HG02588 (cell line): ENCODE measurements around the gene CDPF1.
"Not testable (repeated sequence)": the region's sequence is repeated elsewhere in the genome, so short reads cannot be mapped to it uniquely, and the experiment has no call there.

Experiments
- ATAC-seq: cut with Tn5 transposase; IDR thresholded peaks from one replicate; pipeline ENCODE4 v1.9.1; 2021; ENCODE audit warnings: mild to moderate bottlenecking, moderate library complexity; ENCODE audit not compliant: unreplicated experiment

The CDPF1 gene

DNA sequence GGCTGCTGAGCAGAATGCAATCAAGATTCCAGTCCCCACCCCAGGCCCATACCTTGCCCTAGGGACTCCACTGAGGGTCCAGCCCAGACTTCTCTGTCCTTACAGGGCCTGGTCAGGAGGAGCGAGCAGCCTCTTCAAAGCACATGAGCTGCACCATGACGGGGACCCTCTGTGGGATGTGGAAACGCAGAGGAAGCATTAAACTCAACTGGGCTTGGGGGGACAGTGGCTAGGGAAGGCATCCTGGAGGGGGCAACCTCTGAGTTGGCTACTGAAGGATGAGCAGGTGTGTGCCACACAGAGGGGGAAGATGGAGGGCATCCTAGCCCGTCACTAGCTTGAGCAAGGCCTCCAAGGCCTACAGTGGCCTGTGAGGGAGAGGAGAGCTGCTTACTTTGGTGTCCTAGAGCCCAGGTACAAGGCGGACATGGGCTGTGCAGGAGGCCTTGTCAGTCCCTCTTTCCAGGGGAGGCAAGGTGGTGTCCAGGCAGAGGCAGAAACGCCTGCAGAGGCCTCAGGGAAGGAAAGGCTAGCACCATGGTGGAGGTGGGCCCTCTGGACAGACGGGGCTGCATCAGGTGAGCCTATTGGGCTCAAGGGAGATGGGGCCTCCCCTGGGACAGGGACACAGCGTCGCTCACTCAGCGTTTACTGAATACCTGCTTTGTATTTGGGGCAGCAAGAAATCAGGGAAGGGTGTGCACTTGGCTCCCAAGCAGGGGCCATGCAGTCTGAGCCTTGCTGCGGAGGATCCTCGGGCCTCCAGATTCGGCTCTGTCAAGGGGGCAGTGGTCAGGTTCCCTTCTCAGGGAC lies 32.0 kb upstream of the CDPF1 start:
- ATAC-seq = no peak

DNA sequence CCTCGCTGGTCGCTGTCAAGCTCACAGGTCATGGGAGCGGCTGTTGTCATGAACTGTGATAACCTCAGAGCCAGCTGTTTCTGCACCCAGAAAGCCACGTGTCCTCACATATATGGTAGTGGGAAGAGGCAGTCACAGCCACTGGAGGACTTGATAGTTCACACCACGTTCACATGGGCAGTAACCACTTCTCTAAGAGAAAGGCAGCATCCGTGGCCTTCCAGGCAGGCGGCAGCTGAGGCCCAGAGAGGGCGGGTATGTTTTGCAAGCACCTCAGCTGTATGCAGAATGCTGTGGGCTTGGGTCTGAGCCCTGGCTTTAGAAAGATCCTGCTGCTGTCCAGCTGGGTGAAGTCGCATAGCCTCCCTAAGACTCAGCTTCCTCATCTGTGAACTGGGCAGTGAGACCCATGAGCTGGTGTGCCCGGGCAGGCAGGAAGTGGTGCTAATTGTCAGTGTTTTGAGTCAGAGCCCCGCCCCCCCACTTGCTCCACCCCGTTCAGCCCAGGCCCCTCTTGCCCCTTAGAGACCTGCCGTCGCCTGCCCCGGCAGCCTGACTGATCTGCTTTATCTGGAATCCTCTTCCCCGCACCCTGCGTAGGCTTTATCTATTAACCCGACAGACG lies 31.0 kb upstream of the CDPF1 start:
- ATAC-seq = no peak

- ATAC-seq = no peak
Observed at GRCh38 chr22:46280063-46280817, 30.1 kb upstream of the CDPF1 start.

GRCh38 chr22:46278656-46279645 lies 28.9 kb upstream of the CDPF1 start:
- ATAC-seq = no peak

DNA sequence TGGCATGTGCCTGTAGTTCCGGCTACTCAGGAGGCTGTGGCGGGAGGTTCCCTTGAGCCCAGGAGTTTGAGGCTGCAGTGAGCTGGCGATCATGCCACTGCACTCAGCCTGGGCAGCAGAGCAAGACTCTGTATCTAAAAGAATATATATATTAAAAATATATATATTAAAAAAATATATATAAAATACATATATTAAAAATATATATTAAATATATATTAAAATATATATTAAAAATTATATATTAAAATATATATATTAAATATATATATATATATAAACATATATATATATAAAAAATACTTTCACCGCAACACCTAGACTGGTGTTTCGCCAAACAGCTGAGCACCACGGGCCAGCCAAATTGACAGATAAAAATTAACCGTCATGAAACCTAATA lies 26.5 kb upstream of the CDPF1 start:
- no peak for ATAC-seq

- ATAC-seq = no peak
Observed at GRCh38 chr22:46275455-46276122, 25.5 kb upstream of the CDPF1 start.

DNA sequence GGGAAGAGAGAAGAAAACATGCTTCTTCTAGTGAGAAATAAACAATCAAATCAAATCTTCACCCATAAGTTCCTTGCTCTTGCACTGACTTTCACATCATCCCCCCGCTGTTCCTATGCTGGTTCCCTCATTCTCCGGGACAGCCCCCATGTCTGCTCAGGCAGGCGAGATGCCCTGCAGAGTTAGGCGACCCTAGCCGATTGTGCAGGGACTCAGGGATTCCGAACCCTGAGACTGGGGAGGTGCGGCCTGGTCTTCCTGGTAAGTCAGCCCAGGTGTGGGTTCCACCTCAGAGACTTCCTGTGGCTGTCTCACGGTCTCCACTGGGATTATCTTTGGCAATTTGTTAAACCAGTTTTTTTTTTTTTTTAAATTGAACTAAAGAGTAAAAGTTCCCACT lies 24.3 kb upstream of the CDPF1 start:
- ATAC-seq = no peak

DNA sequence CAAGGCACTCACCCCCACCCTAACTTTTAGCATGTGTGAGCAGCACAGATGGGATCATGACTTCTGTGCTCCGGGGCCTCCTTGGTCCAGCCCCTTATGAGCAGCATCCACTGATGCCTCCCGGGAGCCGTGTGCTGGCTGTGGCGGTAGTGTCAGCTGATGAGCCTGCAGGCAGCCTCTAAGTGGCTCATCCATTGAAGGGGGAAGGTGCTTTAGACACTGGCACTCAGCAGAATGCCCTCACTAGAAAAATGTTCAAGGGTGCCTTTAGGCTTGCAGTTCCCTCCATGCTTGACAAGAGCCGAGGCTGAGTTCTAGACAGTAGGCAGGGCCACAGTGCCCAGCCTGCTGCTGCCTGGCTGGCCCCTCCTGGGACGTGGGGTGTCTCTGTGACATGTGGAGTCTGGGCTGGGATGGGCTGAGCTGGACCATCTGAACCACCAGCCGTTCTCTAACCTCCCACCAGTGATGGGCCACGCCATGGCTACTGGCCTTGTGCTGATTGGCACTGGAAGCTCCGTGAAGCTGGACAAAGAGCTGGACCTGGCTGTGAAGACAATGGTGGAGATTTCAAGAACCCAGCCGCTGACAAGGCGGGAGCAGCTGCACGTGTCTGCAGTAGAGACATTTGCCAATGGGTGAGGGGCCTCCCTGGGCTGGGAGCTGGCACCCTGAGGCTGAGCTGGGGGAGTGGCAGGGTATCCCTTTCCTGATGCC lies 23.5 kb upstream of the CDPF1 start:
- ATAC-seq = no peak

DNA sequence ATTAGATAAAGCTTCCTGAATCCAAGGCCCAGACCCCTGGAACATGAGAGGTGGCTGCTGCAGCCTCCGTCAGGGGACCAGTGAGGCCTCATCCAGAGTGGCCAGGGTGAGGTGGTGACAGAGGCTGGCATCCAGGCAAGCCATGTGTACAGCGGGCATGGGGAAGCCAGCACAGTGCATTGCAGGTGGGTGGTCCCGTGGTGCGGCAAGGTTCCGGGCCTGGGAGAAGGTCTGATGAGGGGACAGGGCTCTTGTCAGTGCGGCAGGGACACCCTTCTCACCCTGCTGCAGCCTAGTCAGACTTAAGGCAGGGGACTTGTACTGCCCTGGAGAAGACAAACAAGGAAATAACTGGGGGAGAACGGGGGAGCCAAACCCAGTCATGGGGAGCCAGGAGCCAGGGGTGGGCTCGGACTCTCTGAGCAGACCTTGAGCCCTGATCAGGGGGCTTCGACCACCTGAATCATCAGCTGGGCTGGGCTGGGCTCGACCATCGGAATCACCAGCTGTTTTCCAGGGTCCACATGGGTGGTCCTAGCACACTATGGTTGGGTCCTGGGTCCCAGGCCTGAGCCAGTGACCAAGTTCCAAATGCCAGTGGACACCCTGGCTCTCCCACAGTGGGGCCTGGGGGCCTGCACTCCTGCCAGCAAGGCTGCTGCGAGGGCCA lies 22.8 kb upstream of the CDPF1 start:
- ATAC-seq = no peak

- ATAC-seq = no peak
Observed at GRCh38 chr22:46272196-46272595, 22.1 kb upstream of the CDPF1 start.

GRCh38 chr22:46269564-46269963 lies 19.5 kb upstream of the CDPF1 start:
- ATAC-seq = no peak

GRCh38 chr22:46267431-46268279 lies 17.6 kb upstream of the CDPF1 start, which contains the start of gene TTC38:
TTC38 (plus strand) TSS chr22:46268008; CDS start chr22:46268040, 32 bp downstream.
- peak; percentile 88 for ATAC-seq

GRCh38 chr22:46265627-46266026 lies 15.5 kb upstream of the CDPF1 start:
- ATAC-seq = not testable (repeated sequence)

DNA sequence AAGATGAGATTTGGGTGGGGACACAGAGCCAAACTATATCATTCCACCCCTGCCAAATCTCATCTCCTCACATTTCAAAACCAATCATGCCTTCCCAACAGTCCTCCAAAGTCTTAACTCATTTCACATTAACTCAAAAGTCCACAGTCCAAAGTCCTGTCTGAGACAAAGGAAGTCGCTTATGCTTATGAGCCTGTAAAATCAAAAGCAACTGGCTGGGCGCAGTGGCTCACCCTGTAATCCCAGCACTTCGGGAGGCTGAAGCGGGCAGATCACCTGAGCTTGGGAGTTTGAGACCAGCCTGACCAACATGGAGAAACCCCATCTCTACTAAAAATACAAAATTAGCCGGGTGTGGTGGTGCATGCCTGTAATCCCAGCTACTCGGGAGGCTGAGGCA lies 14.4 kb upstream of the CDPF1 start:
- not testable (repeated sequence) for ATAC-seq

DNA sequence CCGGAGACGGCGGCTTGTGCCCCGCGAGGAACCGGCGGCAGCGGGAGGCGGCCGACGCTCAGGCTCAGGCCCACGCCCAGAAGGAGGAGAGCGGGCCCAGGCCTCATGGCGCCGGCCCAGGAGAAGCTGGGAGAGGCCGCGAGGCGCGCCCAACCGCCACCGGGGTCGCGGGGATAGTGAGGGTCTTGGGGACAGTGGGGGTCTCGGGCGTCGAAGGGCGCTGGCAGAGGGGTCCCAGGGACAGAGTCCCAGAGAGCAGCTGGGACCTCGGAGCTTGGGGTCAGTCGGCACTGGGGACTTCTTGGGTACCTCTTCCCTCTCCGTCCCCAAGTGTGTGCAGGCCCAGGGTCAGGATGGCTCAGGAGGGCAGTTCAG lies 13.1 kb upstream of the CDPF1 start, which contains the start of gene PKDREJ:
PKDREJ (minus strand) TSS at position 128 of the 375 bp plus-strand sequence; CDS start at position 107, 21 bp downstream.
- no peak for ATAC-seq

DNA sequence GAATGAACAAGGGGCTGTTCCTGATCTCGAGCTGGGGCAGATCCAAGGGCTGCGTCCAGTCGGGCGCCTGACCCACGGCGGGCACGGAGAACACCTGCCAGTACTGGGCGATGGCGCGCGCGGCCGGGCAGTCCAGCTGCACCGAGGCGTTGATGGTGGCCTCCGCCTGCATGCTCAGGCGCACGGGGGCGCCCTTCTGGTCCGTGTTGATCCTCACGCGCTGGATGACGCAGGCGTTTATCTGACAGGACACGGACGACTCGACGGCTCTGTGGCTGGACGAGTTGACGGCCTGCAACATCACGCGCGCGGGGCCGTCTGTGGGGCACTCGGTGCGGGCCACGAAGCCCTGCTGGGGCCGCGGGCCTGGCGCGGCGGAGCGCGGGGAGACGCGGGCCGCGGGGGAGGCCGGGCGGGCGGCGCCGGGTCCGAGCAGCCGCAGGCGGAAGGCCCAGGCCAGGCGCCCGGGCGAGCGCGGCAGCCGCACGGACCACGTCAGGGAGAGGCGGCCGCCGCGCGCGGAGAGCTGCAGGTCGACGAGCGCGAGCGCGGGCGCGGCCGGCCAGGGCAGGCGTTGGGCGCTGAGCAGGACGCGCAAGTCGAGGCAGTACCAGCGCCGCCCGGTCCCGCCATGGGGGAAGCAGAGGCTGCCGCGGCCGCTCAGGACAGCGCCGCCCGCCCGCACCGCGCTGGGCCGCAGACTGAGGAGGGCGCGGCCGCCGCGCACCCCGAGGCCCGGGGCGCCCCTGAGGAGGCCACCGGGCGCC lies 12.5 kb upstream of the CDPF1 start:
- ATAC-seq = no peak

GRCh38 chr22:46260038-46260437 lies 9.9 kb upstream of the CDPF1 start:
- ATAC-seq = no peak
